ENCODE data around the gene GAS7. TPM values are rescaled to one million over a fixed set of nuclear protein-coding genes. Genes with fewer than 3 reads are reported as not detected.

GAS7 gene
- total and polyA plus RNA-seq, 9 donors = 7.1 to 48.0 (median 24.2) TPM

- Histone ChIP-seq H3K9me3 (no peaks in the 10 kb centered on the region), H3K36me3 (no peaks in the 10 kb centered on the region), H3K4me1 (ENCODE audit: insufficient read depth) (peaks cover 20% of the 10 kb centered on the region), H3K27ac (no peak overlapping the region), H3K4me3 (no peak overlapping the region), H3K27me3 (no peaks in the 10 kb centered on the region)
- TF ChIP-seq CTCF (IDR thresholded peaks at IDR 0.05) (no peak), POLR2A (IDR thresholded peaks at IDR 0.05) (no peak), EP300 (IDR thresholded peaks at IDR 0.05) (no peak)
- intact Hi-C loops (cut with DNase I) = no loop called here
- WGBS, 3 donors = 85 to 93% (median 88%) methylated on average over 2 of the region's 2 CpGs
- DNase-seq = no peak
These were observed 75.3 kb downstream of the GAS7 start for GRCh38 chr17:10123093-10123492.

- no peak overlapping the region for H3K4me3 ChIP-seq
- no peak for DNase-seq
- TF ChIP-seq CTCF (IDR thresholded peaks at IDR 0.05) (no peak), POLR2A (IDR thresholded peaks at IDR 0.05) (no peak), EP300 (IDR thresholded peaks at IDR 0.05) (no peak)
- no peaks in the 10 kb centered on the region for H3K36me3 ChIP-seq
- intact Hi-C loops (cut with DNase I) = no loop called here
- H3K4me1 ChIP-seq (ENCODE audit: insufficient read depth) = peaks cover 21% of the 10 kb centered on the region
- no peaks in the 10 kb centered on the region for H3K9me3 ChIP-seq
- H3K27ac ChIP-seq = no peak overlapping the region
- 59 to 73% (median 68%) methylated on average over 17 of the region's 17 CpGs for WGBS, 3 donors
- H3K27me3 ChIP-seq = no peaks in the 10 kb centered on the region
These were observed 76.3 kb downstream of the GAS7 start for GRCh38 chr17:10121971-10122707.

- H3K27ac ChIP-seq = no peak overlapping the region
- H3K4me1 ChIP-seq (ENCODE audit: insufficient read depth) = peaks cover 15% of the 10 kb centered on the region
- no peaks in the 10 kb centered on the region for H3K36me3 ChIP-seq
- DNase-seq = peak in 1 of 5 donors; percentile 35
- no peaks in the 10 kb centered on the region for H3K9me3 ChIP-seq
- 15 to 23% (median 22%) methylated on average over 9 to 12 of the region's 12 CpGs for WGBS, 3 donors
- intact Hi-C loops (cut with DNase I) = no loop called here
- H3K27me3 ChIP-seq = no peaks in the 10 kb centered on the region
- H3K4me3 ChIP-seq = no peak overlapping the region
- TF ChIP-seq EP300 (IDR thresholded peaks at IDR 0.05) (no peak), CTCF (IDR thresholded peaks at IDR 0.05) (no peak), POLR2A (IDR thresholded peaks at IDR 0.05) (no peak)
These were observed 77.7 kb downstream of the GAS7 start for GRCh38 chr17:10120749-10121148.

- H3K36me3 ChIP-seq = no peaks in the 10 kb centered on the region
- no peak overlapping the region for H3K27ac ChIP-seq
- 89 to 91% (median 90%) methylated on average over 10 of the region's 10 CpGs for WGBS, 3 donors
- DNase-seq = no peak
- H3K4me3 ChIP-seq = no peak overlapping the region
- TF ChIP-seq EP300 (IDR thresholded peaks at IDR 0.05) (no peak), POLR2A (IDR thresholded peaks at IDR 0.05) (no peak), CTCF (IDR thresholded peaks at IDR 0.05) (no peak)
- peaks cover 17% of the 10 kb centered on the region for H3K4me1 ChIP-seq (ENCODE audit: insufficient read depth)
- no peaks in the 10 kb centered on the region for H3K9me3 ChIP-seq
- intact Hi-C loops (cut with DNase I) = no loop called here
- H3K27me3 ChIP-seq = no peaks in the 10 kb centered on the region
These were observed 78.3 kb downstream of the GAS7 start for GRCh38 chr17:10120109-10120485.
